ENCODE results near the gene OBSCN. TPM values are rescaled to one million over a fixed set of nuclear protein-coding genes. Genes with fewer than 3 reads are reported as not detected.

Gene OBSCN
- total and polyA plus RNA-seq, 2 of the 13 experiments (the other 11 are each of a cell fraction or from before 2014, with no cell fraction given) = 0.20 TPM

DNA sequence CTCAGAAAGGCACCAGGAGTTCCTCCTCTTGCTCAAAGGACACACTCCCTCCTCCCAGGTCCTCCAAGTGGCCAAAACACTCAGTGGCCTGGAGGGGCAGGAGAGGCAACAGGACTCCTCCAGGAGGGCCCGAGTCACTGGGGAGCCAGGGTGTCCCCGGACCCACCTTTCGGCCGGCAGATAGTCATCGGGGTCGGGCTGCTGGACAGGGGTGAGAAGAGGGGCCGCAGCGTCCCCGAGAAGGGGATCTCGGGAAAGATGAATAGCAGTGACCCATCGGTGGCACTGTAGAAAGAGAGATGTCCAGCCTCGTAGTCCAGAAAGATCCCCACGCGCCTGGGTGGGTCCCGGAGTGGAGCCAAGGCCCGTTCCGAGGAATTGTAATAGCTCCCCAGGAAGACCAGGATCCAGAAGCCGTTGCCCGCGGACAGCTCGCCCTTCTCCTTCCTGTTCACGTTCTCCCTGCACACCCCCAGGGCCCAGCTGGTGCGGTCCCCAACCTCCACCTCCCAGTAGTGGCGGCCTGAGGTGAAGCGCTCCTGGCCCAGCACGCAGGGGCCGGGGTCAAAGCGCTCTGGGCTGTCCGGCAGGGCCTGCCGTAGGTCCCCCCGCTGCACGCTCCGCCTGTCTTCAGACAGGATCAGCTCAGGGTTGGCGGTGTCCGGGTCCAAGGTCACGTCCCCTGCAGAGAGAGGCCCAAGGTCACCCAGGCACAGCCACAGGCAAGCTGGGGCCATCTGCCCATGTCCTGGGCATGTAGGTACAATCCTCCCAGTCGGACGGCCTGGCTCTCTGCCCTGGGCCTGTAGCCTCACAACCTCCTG lies 186.9 kb downstream of the OBSCN start (continued):
- TF ChIP-seq ZNF687 (CRISPR knock-in tag; IDR thresholded peaks at IDR 0.05) = peak; percentile 61
- TF ChIP-seq ZNF329 (CRISPR knock-in tag; IDR thresholded peaks at IDR 0.05; ENCODE audit: low read depth) = no peak
- TF ChIP-seq, protein P1, sequence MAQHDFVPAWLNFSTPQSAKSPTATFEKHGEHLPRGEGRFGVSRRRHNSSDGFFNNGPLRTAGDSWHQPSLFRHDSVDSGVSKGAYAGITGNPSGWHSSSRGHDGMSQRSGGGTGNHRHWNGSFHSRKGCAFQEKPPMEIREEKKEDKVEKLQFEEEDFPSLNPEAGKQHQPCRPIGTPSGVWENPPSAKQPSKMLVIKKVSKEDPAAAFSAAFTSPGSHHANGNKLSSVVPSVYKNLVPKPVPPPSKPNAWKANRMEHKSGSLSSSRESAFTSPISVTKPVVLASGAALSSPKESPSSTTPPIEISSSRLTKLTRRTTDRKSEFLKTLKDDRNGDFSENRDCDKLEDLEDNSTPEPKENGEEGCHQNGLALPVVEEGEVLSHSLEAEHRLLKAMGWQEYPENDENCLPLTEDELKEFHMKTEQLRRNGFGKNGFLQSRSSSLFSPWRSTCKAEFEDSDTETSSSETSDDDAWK (CRISPR knock-in tag; IDR thresholded peaks at IDR 0.05) = no peak
- no peak for TF ChIP-seq MAFG (CRISPR knock-in tag; IDR thresholded peaks at IDR 0.05)
- TF ChIP-seq SOX6 (IDR thresholded peaks at IDR 0.05) = no peak
- TF ChIP-seq SOX6 (CRISPR knock-in tag; IDR thresholded peaks at IDR 0.05) = 0 out of 2 replicates have a peak, but pooled peaks have one; percentile 23
- TF ChIP-seq ZBTB38 (CRISPR knock-in tag; IDR thresholded peaks at IDR 0.05) = peak; percentile 93
- TF ChIP-seq TBL1XR1 (IDR thresholded peaks at IDR 0.05; ENCODE audit: borderline replicate concordance, low read length, partially characterized antibody) = no peak
- 0 out of 2 replicates have a peak, but pooled peaks have one; percentile 31 for TF ChIP-seq PHF21A (CRISPR knock-in tag; IDR thresholded peaks at IDR 0.05)
- TF ChIP-seq TBX2 (CRISPR knock-in tag; IDR thresholded peaks at IDR 0.05; ENCODE audit: borderline replicate concordance) = no peak
- no peak for TF ChIP-seq U2AF1 (optimal IDR thresholded peaks at IDR 0.05; ENCODE audit: low read depth, low read length)
- TF ChIP-seq HES4 (CRISPR knock-in tag; IDR thresholded peaks at IDR 0.05; ENCODE audit: borderline replicate concordance) = no peak
- 0 out of 2 replicates have a peak, but pooled peaks have one; percentile 18 for TF ChIP-seq HDAC2 (CRISPR knock-in tag; IDR thresholded peaks at IDR 0.05)
- TF ChIP-seq SOX13 (IDR thresholded peaks at IDR 0.05) = no peak
- TF ChIP-seq SOX13 (CRISPR knock-in tag; conservative IDR thresholded peaks at IDR 0.05 in 1 of 2, IDR thresholded peaks at IDR 0.05 in 1 of 2) = peak in 1 of 2 experiments; percentile 24; a peak in 1 of 4 replicates
- TF ChIP-seq FOXK2 (IDR thresholded peaks at IDR 0.05) = no peak
- TF ChIP-seq ZNF775 (CRISPR knock-in tag; IDR thresholded peaks at IDR 0.05; ENCODE audit: borderline replicate concordance) = no peak
- no peak for TF ChIP-seq ZNF7 (CRISPR knock-in tag; IDR thresholded peaks at IDR 0.05)
- TF ChIP-seq MYC (CRISPR knock-in tag; IDR thresholded peaks at IDR 0.05; ENCODE audit: borderline replicate concordance) = 0 out of 2 replicates have a peak, but pooled peaks have one; percentile 15
- TF ChIP-seq GABPB1 (CRISPR knock-in tag; IDR thresholded peaks at IDR 0.05) = peak; percentile 39; the same call in 1 of the 2 replicates
- no peak for TF ChIP-seq XRCC5 (optimal IDR thresholded peaks at IDR 0.05; ENCODE audit: low read length)
- peak; percentile 39; the same call in 1 of the 2 replicates for TF ChIP-seq ZBTB7B (CRISPR knock-in tag; IDR thresholded peaks at IDR 0.05)
- TF ChIP-seq FOXO1 (CRISPR knock-in tag; IDR thresholded peaks at IDR 0.05) = no peak
- no peak for TF ChIP-seq NR2F6 (IDR thresholded peaks at IDR 0.05)
- peak; percentile 47; the same call in 1 of the 2 replicates for TF ChIP-seq NR2F6 (CRISPR knock-in tag; IDR thresholded peaks at IDR 0.05)
- TF ChIP-seq SP4 (CRISPR knock-in tag; IDR thresholded peaks at IDR 0.05) = no peak
